ENCODE measurements around the gene GRM8. TPM values are rescaled to one million over a fixed set of nuclear protein-coding genes. Genes with fewer than 3 reads are reported as not detected.

Gene GRM8
- total RNA-seq, 1 donor from 2014 or later: 7.8 TPM

DNA sequence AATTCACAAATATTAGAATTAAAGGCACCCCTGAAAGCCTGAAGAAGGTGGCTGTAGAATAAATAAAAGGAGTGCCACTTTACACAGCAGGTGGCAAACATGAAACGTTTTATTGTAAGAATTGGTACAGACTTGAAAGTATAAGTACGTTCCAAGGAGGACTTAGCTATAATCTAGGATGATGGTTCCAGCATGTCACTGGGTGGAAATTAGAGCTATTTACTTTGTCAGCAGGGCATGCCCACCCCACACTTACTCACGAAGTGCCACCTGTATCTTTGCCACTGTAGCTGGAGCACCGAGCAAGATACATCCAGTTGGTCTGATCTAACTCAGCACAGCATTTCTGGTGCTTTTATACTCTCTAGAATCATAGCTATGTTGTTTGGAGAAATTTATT is 97.8 kb downstream of the GRM8 start:
- DNase-seq: no peak
- TF ChIP-seq, protein P1, sequence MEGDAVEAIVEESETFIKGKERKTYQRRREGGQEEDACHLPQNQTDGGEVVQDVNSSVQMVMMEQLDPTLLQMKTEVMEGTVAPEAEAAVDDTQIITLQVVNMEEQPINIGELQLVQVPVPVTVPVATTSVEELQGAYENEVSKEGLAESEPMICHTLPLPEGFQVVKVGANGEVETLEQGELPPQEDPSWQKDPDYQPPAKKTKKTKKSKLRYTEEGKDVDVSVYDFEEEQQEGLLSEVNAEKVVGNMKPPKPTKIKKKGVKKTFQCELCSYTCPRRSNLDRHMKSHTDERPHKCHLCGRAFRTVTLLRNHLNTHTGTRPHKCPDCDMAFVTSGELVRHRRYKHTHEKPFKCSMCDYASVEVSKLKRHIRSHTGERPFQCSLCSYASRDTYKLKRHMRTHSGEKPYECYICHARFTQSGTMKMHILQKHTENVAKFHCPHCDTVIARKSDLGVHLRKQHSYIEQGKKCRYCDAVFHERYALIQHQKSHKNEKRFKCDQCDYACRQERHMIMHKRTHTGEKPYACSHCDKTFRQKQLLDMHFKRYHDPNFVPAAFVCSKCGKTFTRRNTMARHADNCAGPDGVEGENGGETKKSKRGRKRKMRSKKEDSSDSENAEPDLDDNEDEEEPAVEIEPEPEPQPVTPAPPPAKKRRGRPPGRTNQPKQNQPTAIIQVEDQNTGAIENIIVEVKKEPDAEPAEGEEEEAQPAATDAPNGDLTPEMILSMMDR (IDR thresholded peaks at IDR 0.05; ENCODE audit: partially characterized antibody, unreplicated experiment): no peak
- Mint-ChIP-seq H3K4me3 (ENCODE audit: unreplicated experiment) (no peak overlapping the region), H3K4me1 (ENCODE audit: low read depth, unreplicated experiment) (peaks cover 19% of the 10 kb centered on the region), H3K36me3 (ENCODE audit: unreplicated experiment) (no peaks in the 10 kb centered on the region), H3K9me3 (ENCODE audit: unreplicated experiment) (no peaks in the 10 kb centered on the region), H3K27me3 (ENCODE audit: unreplicated experiment) (peaks cover 2% of the 10 kb centered on the region), H3K27ac (ENCODE audit: unreplicated experiment) (no peak overlapping the region)

DNA sequence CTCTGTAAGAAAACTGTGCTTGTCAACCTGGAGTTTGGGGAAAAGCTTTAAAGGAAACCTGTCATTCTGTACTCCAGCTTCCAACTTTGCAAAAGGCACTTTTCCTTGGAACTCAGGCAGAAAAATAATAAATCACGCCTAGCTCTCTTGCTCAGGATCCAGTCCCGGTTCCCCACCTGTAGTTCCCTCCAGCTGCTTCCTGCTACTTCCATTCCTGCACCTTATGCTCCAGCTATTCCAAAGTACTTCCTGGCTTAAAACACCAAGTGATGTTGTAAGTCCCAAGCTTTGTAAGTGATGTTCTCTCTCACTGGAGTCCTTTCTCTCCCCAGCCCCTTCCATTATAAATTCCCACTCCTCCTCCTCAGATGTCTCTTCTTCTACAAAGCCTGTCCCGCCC is 98.6 kb downstream of the GRM8 start:
- Mint-ChIP-seq H3K27me3 (ENCODE audit: unreplicated experiment) (peaks cover 2% of the 10 kb centered on the region), H3K27ac (ENCODE audit: unreplicated experiment) (no peak overlapping the region), H3K4me1 (ENCODE audit: low read depth, unreplicated experiment) (peaks cover 23% of the 10 kb centered on the region), H3K36me3 (ENCODE audit: unreplicated experiment) (no peaks in the 10 kb centered on the region), H3K4me3 (ENCODE audit: unreplicated experiment) (no peak overlapping the region), H3K9me3 (ENCODE audit: unreplicated experiment) (peaks cover 3% of the 10 kb centered on the region)
- TF ChIP-seq, protein P1 (IDR thresholded peaks at IDR 0.05; ENCODE audit: partially characterized antibody, unreplicated experiment): no peak
- DNase-seq: no peak

DNA sequence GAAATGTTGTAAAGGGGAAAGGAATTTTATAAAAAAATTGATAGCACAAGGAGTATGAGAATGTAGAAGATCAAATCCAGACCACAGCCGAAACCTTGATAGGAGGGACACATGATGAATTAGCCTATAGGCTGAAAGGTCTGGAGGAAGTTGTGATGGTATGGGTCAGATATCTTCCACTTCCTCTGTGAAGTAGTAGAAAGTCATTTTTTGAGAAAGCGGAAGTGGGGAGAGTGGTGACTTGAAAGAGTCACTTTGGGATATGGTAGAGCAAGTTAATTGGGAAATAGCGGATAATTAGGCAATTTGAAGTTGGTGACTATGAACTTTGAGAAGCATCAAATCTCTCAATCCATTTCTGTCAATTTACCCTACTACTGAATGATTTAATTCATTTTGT is 99.4 kb downstream of the GRM8 start:
- Mint-ChIP-seq H3K27me3 (ENCODE audit: unreplicated experiment) (no peaks in the 10 kb centered on the region), H3K9me3 (ENCODE audit: unreplicated experiment) (peaks cover 3% of the 10 kb centered on the region), H3K4me1 (ENCODE audit: low read depth, unreplicated experiment) (peaks cover 19% of the 10 kb centered on the region), H3K36me3 (ENCODE audit: unreplicated experiment) (no peaks in the 10 kb centered on the region), H3K4me3 (ENCODE audit: unreplicated experiment) (no peak overlapping the region), H3K27ac (ENCODE audit: unreplicated experiment) (no peak overlapping the region)
- TF ChIP-seq, protein P1 (IDR thresholded peaks at IDR 0.05; ENCODE audit: partially characterized antibody, unreplicated experiment): no peak
- no peak for DNase-seq

DNA sequence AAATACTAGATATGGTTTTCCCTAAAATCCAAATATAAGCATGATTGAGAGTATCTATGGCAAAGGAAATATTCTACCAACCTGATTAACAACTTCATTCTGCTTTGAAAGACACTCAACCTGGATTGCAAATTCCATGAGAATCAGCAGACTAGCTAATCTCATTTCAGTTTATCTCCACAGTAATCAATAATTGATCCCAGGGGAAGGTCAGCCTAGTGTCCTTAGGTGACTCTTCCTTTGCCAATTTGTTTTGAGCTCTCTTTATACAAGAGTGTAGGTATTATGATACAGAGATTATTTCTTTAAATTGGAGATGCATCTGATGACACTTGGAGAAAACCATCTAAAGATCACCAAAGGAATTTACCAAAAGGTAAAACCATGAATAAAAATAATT is 100.3 kb downstream of the GRM8 start:
- no peak overlapping the region for H3K4me3 Mint-ChIP-seq (ENCODE audit: unreplicated experiment)
- H3K27me3 Mint-ChIP-seq (ENCODE audit: unreplicated experiment): no peaks in the 10 kb centered on the region
- TF ChIP-seq, protein P1 (IDR thresholded peaks at IDR 0.05; ENCODE audit: partially characterized antibody, unreplicated experiment): no peak
- no peak for DNase-seq
- H3K9me3 Mint-ChIP-seq (ENCODE audit: unreplicated experiment): peaks cover 3% of the 10 kb centered on the region
- H3K4me1 Mint-ChIP-seq (ENCODE audit: low read depth, unreplicated experiment): peaks cover 19% of the 10 kb centered on the region
- H3K27ac Mint-ChIP-seq (ENCODE audit: unreplicated experiment): no peak overlapping the region
- H3K36me3 Mint-ChIP-seq (ENCODE audit: unreplicated experiment): no peaks in the 10 kb centered on the region

DNA sequence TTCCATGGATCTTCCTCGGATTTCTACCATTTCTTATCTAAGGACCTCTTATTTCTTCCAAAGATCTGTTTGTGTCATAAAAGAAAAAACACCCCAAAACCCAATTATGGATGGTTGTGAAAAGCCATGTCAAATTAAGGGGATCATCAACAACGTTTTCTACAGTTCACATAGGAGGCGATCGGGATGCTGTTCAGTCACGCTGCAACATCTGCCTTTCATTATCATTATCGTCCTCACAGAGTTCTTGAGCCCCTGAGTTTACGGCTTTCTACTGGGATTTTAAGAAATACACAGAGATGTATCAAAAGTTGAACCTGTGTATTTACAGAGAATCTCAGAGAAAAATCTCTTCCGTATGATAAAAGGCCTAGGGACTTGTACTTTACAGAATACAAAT is 101.4 kb downstream of the GRM8 start:
- H3K27ac Mint-ChIP-seq (ENCODE audit: unreplicated experiment): no peak overlapping the region

More for the DNA sequence above, 101.4 kb downstream of the GRM8 start:
- no peak for DNase-seq
- no peak overlapping the region for H3K4me3 Mint-ChIP-seq (ENCODE audit: unreplicated experiment)
- peaks cover 19% of the 10 kb centered on the region for H3K4me1 Mint-ChIP-seq (ENCODE audit: low read depth, unreplicated experiment)
- peaks cover 3% of the 10 kb centered on the region for H3K9me3 Mint-ChIP-seq (ENCODE audit: unreplicated experiment)
- TF ChIP-seq, protein P1 (IDR thresholded peaks at IDR 0.05; ENCODE audit: partially characterized antibody, unreplicated experiment): no peak
- H3K27me3 Mint-ChIP-seq (ENCODE audit: unreplicated experiment): no peaks in the 10 kb centered on the region
- H3K36me3 Mint-ChIP-seq (ENCODE audit: unreplicated experiment): no peaks in the 10 kb centered on the region
